ENCODE measurements around the gene BTBD9.

Gene BTBD9

DNA sequence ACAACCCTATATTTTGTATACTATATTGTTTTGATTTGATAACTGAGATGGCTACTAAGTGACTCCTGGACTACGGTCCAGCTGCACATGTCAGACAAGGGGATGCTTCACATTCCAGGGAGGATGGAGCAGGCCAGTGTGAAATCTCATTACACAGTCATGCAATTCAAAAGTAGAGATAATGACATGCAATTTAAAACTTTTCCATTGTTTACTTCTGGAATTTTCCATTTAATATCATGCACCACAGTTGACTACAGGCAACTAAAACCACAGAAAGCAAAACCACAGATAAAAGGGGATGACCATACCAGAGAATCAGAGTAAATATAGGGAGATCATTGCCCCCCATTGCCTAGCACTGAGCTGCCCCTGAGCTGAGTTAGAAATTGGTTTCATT, 366.4 kb downstream of the BTBD9 start:
- DNase-seq = no peak

DNA sequence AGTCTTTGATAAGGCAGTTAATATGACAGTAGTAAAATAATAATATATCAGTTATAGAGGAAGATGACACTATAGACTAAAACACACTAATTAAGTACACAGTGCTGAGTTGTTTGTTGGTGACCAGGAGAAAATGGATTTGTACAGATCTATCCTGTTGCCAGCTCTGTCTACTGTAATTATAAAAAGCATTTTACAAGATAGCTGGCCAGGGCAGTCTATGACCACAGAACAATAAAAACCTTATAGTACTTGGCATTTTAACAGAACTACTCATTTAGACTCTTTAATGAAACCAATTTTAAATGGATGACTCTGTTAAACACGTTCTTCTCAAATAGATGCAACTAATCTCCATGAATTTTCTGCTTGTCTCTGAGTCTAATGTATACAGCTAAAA, 367.5 kb downstream of the BTBD9 start:
- DNase-seq = no peak

DNA sequence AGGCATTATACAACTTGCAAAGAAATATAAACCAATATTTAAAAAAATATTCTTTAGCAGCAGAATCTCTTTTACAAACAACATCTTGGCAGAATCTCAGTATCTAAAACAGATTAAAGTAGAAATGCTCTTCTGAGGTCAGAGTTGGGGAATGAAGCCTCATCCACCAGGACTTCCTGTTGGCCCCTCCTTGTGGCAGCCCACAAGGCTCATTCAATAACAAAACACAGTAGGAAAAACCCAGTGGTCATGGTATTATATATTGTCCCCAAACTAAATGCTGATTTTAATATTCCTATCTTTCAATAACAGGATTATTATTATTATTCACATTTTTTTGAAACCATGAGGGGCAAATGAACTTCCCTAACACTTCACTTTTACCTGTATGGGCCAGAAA, 368.6 kb downstream of the BTBD9 start:
- no peak for DNase-seq

DNA sequence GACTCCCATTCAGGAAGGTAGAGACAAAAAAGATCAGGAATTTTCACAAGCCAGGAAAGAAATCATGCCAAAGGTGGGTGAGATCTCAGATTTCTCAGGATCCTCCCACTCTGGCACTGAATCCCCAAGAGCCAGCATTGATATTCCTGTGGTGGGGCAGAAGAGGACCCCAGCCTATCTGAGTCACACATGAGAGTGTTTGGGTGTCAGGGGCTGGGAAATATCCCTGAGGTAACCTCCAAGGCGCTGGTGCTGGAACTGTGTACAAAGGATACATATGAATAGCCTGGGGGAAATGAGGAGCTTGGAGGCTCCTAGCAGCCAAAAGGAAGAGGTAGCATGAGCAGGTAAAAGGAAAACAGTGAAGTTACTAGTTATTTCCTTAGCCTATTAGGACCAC, 369.4 kb downstream of the BTBD9 start:
- DNase-seq = no peak

DNA sequence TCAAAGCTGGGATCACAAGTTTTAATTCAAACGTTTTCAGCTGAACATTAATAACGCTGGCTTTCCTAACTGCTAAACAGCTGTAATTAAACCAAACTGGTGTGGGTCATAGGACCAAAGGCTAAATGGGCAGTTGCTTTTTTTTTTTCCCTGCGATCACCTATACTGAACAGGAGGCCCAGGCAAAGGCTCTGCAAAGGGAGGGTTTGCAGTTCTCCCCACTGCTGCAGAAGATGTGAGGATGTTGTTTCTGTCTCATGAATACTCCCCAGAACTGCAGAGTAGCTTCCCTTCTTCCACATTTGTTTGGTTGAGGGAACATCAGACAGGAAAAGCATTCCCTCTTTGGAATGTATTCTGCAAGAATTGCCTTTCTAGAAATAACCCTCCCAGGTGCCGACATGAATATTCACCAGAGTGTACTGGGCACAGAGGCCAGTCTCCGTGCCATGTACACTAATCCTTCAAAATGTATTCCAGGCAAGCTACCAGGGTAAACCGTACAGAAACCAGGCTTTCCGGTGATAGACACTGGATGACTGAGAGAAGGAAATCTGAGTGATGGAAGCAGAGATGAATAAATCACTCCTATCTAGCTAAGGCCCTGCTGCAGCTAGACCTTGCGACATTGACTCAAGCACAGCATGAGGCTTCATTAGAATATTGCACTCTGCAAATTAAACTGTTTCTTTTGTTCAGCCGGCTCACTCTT, 370.1 kb downstream of the BTBD9 start:
- no peak for DNase-seq

DNA sequence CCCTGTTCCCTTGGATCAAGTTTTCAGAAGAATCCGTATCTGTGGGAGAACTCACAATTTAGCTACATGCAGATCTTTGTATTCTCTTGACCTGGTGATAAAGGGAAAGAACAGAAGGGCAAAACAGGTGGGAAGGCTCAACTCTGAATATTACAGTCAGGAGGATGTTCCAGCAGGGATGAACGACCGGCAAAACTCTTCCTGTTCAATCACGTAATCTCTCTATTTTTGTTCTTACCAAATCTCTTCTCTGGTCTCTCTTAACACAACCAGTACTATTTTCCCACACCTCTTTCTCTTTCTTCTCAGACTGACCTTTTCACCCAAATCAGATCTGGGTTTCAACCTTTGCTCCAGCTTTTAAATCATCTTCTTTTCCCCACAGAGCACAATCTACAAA, 371.4 kb downstream of the BTBD9 start:
- DNase-seq = no peak

DNA sequence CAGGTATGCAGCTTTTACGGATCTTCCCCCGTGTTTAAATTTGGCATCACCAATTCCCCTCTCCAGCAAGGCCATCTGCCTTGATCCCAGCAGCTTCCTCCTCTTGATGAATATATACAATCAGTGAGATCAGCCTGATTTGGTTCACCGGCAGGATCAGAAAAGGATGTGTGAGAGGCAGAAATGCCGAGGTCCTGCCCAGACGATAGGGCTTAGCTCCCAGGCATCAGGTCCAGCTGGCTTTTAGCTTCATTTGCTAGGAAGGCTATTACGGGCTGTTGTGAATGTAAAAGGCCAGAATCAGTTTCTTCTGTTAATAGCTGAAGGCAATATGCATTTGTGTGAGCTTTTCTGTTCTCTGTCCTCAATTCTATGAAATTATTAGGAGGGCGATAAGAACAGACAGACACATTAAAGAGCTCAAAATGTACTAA, 372.8 kb downstream of the BTBD9 start:
- no peak for DNase-seq

DNA sequence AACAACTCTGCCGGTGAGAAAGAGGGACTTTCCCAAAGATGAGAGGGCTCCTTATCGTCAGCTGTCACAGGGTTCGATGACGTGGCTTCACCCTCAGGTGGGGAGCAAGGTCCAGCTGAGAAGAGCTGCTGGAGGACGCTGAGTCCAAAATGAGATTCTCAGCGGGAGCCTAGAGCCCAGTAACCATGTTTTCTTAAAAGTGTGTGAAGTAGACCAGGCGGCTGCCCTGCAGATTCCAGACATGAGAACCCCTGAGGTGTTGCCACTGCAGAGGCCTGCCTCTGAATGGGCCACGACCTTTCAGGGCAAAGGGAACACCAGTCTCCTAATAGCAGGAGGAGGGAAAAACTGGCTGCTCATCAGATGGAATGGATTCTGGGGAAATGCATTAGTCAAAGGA, 375.1 kb downstream of the BTBD9 start:
- no peak for DNase-seq

DNA sequence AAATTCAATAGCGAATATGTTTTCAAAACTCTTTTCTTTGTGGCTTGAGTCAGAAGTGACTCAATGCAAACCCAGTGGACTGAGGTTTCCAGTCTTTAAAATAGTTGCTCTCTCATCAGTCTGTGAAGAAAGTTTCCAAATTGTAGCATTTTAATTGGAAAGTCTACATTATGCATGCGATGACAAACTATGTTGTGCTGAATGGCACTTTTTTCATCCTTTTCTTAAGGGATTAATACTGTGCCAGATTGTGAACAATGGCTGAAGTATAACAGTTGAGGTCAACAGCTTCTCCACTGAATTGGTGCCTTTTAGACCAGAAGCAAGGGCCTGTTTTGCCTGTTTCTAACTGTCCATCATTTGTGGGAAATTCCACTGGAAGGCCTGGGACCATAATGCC, 377.1 kb downstream of the BTBD9 start:
- DNase-seq = no peak

DNA sequence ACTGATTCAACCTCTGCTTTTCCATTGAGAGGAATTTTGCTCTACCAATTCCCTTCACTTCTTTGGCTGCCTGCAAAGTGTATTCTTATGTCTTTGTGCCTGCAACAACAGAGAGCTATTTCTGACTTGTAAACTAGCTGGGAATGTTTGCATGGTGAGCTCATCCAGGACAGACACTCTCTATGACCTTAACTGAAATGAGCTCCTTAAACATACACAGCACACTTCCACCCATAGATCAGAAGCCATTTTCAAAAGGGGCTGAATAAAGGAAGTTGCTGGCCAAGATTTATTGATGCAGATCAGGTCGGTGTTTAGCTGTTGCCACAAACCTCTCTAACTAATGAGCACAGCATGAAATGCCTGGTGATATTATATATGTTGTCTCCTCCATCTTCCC, 377.7 kb downstream of the BTBD9 start:
- DNase-seq = no peak

DNA sequence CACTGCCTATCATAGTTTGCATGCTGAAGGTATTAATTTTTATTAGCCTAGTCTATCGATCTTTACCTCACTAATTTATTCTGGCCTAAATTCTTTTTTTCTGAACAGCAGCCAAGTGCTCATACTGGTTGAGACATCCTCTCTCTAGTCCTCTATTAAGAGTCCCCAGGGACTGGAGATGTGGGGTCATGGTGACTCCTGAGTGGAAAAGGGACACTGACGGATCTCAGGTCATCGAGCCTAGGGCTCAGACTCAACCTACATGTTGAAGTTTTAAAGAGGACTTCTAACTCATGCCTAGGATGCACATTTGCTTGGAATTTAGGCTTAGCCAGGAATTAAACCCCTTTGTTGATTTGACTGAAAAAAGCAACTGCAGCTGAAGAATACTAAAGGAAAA, 378.1 kb downstream of the BTBD9 start:
- DNase-seq = no peak

DNA sequence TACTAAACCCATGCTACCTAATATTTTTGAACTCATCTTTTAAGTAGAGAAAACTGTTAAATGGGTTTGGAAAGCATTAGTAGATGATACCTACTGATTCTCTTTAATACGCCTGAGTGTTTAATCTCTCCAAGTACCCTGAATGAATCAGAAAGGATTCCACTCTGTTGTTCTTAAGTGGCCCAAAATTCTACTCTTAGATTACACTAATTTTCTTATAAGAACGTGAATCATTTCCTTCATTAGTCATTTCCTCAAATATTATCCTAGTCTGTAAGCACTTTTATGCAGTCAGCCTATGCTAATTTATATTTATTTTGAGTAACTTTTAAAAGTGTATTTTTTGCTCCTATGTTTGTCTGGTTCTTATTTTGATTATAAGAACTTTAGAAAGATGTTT, 380.0 kb downstream of the BTBD9 start:
- DNase-seq = no peak

DNA sequence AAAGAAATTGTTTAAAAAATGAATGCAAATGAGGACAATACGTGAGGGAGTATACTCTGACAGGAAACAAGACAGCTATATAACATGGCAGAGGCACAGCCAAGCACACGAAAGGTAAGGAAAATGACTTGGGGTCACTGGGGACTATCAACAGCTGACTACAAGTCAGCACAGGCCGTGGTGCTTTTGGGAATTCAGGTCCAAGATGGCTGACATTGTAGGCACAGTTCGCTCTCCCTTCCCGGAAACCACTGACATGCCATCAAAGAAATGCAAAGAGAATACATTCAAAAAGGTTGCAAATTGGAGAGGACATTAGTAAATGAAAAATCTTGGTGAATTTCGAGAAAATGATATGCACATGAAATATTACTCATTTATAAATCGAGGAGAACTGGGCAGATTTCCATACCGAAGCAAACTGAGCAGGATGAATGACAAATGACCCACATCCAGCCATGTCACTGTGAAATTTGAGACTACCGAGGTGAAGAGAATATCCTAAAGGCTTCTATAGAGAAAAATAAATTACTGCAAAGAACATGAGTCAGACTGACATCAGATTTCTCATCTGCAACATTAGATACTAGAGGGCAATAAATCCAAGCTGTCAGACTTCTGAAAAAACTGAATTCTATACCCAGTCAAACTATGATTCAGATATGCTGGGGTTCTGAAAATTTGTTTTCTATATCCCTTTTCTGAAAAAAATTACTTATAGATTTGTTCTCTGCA, 391.1 kb downstream of the BTBD9 start:
- no peak for DNase-seq

DNA sequence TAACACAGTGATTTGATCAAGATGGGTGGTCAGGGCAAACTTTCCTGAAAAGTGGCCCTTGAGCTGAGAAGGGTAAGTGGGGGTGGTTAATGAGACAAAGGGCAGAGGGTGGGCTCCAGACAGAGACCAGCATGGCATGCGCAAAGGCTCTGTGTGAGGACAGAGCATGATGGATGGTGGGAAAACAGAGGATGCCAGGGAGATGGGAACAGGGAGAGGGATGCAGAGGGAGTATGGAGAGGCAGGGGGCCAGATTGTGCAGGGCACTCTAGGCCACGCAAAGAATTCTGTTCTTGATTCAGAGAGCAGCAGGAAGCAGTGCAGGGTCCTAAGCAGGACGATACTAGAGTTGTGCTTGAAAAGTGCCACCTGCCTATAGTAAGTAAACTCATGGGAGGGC, 394.4 kb downstream of the BTBD9 start:
- no peak for DNase-seq

DNA sequence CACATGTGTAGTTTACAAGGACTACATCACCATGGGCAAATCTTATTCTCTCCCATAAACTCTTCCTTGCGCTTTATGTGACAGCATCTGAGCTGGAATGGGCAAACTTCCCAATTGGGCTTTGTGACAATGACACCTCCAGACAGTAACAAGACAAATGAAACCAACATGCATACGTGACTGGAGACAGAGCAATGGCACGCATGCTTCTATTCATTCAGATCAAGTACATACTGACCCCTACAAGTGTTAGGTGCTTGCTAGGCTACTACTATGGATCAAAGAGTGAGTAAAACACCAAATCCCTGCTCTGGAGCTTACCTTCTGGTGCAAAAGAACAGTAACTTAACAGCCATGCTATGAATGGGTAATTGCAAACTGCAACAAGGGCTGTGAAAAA, 394.9 kb downstream of the BTBD9 start:
- no peak for DNase-seq

DNA sequence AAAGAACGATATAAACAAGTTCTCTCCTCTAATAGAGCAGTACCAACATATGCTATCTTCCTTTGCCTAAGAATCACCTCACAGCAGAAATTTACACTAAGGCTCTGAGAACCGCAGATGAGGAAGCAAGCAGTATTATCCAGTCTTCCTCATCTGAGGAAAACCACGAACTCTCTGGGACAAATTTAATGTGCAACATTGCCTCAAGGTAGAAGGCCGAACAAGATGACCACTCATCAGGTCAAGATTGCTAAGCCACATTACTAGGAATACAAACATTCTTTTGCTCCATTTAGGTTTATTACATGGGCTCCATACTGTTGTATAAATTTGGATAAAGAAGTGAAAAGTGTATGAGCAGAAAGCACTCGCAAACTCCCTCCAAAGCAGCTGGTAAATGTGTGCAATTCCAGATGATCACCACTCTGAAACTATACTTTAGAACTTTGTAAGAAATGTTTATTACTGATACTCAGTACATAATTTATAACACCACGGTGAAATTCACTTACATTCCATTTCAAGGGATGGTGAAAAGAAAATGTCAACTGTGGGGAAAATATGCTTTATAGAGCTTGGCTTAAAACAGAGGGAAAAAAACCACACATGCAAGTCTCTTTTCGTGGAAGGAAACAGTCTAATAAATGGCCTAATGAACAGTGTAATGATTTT, 398.4 kb downstream of the BTBD9 start:
- DNase-seq = no peak

DNA sequence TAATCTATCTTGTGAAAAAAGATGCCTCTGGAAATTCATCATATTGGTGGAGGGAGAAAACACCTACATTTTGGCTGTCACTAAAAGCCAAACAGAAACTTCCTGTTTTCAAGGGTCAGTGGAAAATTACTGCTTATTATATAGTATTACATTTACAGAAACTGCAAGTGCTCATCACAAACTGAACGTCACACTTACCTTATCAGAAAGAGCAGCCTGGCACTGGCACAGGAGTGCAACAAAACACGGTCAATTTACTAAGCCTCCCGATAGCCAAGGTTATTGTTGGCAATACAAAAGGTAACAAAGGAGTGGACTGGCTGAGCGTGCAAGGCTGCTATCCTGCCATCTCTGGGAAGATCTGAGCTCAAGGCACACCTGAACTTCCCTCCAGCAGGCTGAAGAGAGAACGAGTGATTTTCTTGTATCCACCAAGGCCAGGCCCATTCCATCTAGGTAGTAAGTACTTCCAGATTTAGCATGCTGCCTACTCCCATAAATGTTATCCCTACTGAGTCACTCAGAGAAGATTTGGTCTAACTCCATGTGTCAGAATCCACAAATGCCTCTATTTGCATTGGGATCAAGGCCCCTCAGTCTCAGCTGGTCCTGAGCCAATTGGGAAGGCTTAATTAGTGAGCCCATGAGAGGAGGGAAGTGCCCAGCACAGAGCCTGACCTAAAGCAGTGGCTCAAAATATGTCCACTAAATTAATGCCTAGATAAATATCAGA, 399.8 kb downstream of the BTBD9 start:
- DNase-seq = no peak

DNA sequence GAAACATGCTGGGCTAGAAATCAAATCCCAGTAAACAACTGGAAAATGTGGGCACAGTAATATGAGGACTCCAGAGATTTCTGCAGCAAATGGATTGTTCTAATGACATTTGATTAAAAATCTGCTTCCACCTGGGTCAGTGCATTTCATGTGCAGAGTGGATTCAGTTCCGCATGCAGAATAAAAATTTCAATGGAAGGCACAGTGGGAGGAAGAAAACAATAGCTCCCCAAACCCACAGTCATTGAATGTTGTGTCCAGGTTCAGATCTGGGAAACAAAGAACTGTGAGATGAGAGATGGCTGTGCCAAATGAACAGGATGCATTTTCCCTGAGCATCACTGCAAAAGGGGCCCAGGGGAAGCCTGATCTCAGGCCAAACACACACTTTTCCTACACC, 403.1 kb downstream of the BTBD9 start:
- DNase-seq = no peak

DNA sequence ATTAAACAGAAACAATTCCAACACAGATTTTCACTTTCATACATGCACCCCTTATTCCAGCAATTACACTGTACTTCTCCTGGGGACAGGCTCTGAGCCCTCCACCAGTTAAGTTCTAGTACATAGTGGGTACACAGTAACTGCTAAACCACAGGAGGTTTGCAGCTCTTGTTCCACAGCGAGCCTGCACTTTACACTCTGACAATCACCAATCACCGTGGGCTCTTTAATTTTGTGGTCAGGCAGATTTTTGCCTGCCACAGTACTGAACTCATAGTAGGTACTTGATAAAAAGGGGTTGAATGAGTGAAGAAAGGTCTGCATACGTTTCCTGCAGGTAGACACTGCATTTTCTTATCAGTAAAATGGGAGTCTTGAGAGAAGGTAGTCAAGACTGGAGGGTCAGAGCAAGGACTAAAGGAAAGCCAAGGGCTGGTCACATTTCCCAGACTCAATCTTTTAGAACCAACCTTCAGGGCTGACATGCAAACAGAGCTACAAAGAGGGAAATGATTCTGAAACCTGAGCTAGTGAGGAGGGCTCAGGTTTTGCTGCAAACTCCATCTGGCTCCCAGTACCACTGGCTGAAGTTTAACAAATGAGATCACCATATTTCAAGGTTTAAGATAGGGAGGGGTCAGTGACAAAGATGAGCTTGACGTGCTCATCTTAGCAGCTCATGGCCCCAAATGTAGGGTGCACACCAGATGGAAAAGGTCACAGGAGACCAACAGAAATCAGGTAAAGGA, 404.6 kb downstream of the BTBD9 start:
- no peak for DNase-seq

DNA sequence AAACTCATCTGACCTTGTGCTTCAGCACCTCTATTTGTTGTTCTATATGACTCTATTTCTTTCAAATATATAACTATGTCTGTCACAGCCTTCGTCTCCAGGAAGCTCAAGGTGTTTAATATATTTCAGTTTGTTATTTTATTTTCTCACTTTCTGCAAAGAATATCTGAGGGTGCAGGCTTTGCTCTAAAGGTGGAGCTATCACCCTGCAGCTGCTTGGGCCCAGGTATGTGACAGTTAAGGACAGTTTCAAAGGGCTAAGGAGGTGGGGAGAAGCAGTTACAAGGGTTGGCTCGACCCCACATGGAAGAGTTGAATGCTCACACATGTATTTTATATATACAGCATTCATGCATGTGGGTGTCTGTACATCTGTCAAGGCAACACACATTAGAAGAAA, 405.6 kb downstream of the BTBD9 start:
- DNase-seq = no peak

DNA sequence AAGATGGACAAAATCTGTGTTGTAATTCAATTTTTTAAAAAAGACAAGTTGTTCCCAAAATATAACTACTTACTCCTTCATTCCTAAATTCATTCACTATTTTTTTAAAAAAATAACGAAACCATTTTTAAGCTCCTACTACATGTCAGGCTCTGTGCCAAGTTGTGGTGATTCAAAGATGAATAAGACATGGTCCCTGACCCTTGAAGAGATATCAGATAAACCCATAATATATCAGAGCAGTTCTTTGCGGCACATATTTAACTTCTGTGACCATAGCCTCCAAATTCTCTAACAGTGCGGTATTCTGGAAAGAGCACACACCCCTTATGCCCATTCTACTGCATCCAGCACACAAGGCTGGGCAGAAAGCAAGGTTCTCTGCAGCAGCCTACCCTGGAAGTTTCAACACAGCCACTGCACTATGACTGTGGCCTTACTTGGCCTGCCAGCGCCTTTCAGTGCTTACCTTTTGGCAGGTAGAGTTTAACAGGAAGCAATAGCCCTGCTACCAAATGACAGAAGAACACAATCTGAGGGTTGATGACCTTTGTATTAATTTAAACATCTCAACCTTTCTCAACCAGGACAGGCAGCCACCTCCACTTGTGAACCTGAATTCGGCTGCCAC, 406.5 kb downstream of the BTBD9 start:
- DNase-seq = no peak

DNA sequence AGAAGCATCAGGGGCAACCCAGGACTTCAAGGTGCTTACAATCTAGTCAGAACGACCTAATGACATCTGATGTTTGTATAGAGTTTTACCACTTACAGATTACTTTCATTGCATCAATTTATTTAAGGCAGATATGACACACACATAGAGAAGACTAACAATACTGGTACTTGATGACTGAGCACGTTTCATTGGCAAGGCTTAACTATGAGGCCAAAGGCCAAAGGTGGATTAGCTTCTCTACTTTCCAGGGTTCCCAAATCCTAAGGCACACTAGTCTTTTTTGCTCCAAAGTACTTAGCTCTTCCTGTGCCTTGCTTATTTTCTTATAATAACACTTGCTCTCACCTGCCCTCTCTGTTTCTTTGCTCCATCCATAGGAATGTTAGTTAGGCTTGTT, 414.0 kb downstream of the BTBD9 start:
- no peak for DNase-seq
